Nephron (organoid): Measurements from ENCODE around the gene RELN.

Experiments used
- H3K27ac Mint-ChIP-seq, 3 experiments: 2 replicates each; pipeline ENCODE4 v1.8.0; 2020; ENCODE audit warnings: mixed read lengths in 3 of 3, mild to moderate bottlenecking in 2 of 3, moderate library complexity in 1 of 3
- H3K27me3 Mint-ChIP-seq: 2 replicates; pipeline ENCODE4 v1.8.0; 2021; ENCODE audit warnings: low read depth, mild to moderate bottlenecking, moderate library complexity, mixed read lengths
- H3K36me3 Mint-ChIP-seq: 2 replicates; pipeline ENCODE4 v1.8.0; 2020; ENCODE audit warnings: low read depth, mixed read lengths
- H3K4me1 Mint-ChIP-seq: 2 replicates; pipeline ENCODE4 v1.8.0; 2020; ENCODE audit warnings: mixed read lengths
- H3K4me3 Mint-ChIP-seq, 3 experiments: 2 replicates each; pipeline ENCODE4 v1.8.0; 2020; ENCODE audit warnings: mild to moderate bottlenecking in 3 of 3, mixed read lengths in 3 of 3, moderate library complexity in 2 of 3
- H3K9me3 Mint-ChIP-seq: 2 replicates; pipeline ENCODE4 v1.8.0; 2020; ENCODE audit warnings: mixed read lengths
- CTCF ChIP-seq, 3 experiments: fragments of 200-600 bp; sonication (generic); IDR thresholded peaks; one replicate each; pipeline ENCODE4 v1.5.0; 2021; ENCODE audit warnings: antibody characterized with exemption in 3 of 3; ENCODE audit not compliant: unreplicated experiment in 3 of 3

Gene RELN

DNA sequence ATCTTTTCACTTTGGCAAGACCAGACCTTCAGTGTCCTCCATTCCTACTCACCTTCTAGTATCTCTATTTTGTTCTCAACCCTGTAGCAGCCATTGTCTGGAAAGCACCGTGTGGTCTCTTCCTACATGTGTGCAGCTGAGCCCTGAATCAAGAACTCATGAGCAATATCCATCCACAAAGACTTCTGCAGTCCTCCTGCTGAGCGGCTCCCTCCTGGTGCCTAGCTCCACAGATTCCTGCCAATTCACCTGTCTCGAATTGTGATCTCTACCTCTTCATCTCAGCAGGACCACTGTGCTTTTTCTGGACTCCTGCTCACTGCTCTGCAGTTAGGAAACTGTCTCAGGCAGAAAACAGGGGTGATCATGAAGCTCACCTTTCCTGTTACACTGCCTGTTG lies 118.8 kb downstream of the RELN start:
- no peaks in the 10 kb centered on the region for H3K27me3 Mint-ChIP-seq
- no peak for TF ChIP-seq CTCF (IDR thresholded peaks at IDR 0.05; ENCODE audit: unreplicated experiment in 3 of 3)
- H3K4me1 Mint-ChIP-seq: no peaks in the 10 kb centered on the region
- no peak overlapping the region for H3K4me3 Mint-ChIP-seq
- peaks cover 2% of the 10 kb centered on the region for H3K9me3 Mint-ChIP-seq
- H3K27ac Mint-ChIP-seq: no peak overlapping the region
- H3K36me3 Mint-ChIP-seq: no peaks in the 10 kb centered on the region

DNA sequence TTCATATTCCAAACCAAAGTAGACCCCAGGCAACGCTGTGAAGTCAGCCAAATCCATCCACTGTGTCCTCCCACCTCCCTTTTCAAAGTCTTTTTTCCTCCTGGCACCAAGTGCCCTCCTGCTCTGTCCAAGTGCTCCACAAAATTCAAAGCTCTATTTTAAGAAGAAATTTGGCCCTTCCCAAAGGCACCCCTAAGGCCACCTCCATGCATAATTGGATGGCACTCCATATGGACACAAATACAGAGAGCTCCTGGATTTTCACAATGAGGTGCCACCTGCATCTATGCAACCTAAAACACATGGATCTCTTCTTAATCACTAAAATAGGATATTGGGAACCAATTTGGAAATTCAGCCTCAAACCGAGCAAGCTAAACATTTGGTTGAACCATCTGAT lies 121.6 kb downstream of the RELN start:
- Mint-ChIP-seq H3K4me1 (no peaks in the 10 kb centered on the region), H3K36me3 (no peaks in the 10 kb centered on the region), H3K27me3 (no peaks in the 10 kb centered on the region), H3K4me3 (no peak overlapping the region), H3K27ac (no peak overlapping the region), H3K9me3 (peaks cover 2% of the 10 kb centered on the region)
- no peak for TF ChIP-seq CTCF (IDR thresholded peaks at IDR 0.05; ENCODE audit: unreplicated experiment in 3 of 3)

GRCh38 chr7:103866919-103867318 lies 122.5 kb downstream of the RELN start:
- no peaks in the 10 kb centered on the region for H3K4me1 Mint-ChIP-seq
- H3K27me3 Mint-ChIP-seq: no peaks in the 10 kb centered on the region
- H3K4me3 Mint-ChIP-seq: no peak overlapping the region
- no peaks in the 10 kb centered on the region for H3K36me3 Mint-ChIP-seq
- no peak overlapping the region for H3K27ac Mint-ChIP-seq
- TF ChIP-seq CTCF (IDR thresholded peaks at IDR 0.05; ENCODE audit: unreplicated experiment in 3 of 3): no peak
- peaks cover 2% of the 10 kb centered on the region for H3K9me3 Mint-ChIP-seq

DNA sequence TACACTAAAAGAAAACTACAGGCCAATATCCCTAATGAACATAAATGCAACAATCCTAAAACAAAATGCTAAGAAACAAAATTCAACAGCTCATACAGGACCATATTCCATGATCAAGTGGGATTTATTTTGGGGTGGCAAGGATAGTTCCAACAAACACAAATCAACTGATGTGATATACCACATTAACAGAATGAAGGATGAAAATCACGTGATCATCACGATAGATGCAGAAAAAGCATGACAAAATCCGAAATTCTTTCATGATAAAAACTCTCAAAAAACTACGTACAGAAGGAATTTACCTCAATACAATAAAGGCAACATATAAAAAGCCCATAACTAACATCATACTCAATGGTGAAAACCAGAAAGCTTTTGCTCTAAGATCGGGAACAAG lies 124.0 kb downstream of the RELN start:
- H3K27ac Mint-ChIP-seq: no peak overlapping the region
- H3K27me3 Mint-ChIP-seq: no peaks in the 10 kb centered on the region
- H3K4me3 Mint-ChIP-seq: no peak overlapping the region
- no peaks in the 10 kb centered on the region for H3K9me3 Mint-ChIP-seq
- H3K4me1 Mint-ChIP-seq: no peaks in the 10 kb centered on the region
- no peaks in the 10 kb centered on the region for H3K36me3 Mint-ChIP-seq
- TF ChIP-seq CTCF (IDR thresholded peaks at IDR 0.05; ENCODE audit: unreplicated experiment in 3 of 3): no peak

- Mint-ChIP-seq H3K4me1 (no peaks in the 10 kb centered on the region), H3K4me3 (no peak overlapping the region), H3K9me3 (no peaks in the 10 kb centered on the region), H3K27me3 (peaks cover 3% of the 10 kb centered on the region), H3K36me3 (no peaks in the 10 kb centered on the region), H3K27ac (no peak overlapping the region)
- no peak for TF ChIP-seq CTCF (IDR thresholded peaks at IDR 0.05; ENCODE audit: unreplicated experiment in 3 of 3)
Measured at GRCh38 chr7:103862302-103863035, 127.0 kb downstream of the RELN start.

- Mint-ChIP-seq H3K4me1 (no peaks in the 10 kb centered on the region), H3K27ac (no peak overlapping the region), H3K4me3 (no peak overlapping the region)
Measured at GRCh38 chr7:103859709-103860108, 129.7 kb downstream of the RELN start.

More at GRCh38 chr7:103859709-103860108, 129.7 kb downstream of the RELN start:
- TF ChIP-seq CTCF (IDR thresholded peaks at IDR 0.05; ENCODE audit: unreplicated experiment in 3 of 3): no peak
- Mint-ChIP-seq H3K27me3 (peaks cover 4% of the 10 kb centered on the region), H3K36me3 (no peaks in the 10 kb centered on the region), H3K9me3 (no peaks in the 10 kb centered on the region)
